SU-DHL-6 (cell line): ENCODE measurements around the gene NDUFB10.

Source experiments
- EZH2phosphoT487 ChIP-seq: fragments of 200-600 bp; sonication (generic), shearing (Covaris generic); conservative IDR thresholded peaks from 2 replicates; pipeline ENCODE4 v1.6.1; 2018; ENCODE audit warnings: mild to moderate bottlenecking, antibody characterized with exemption, low read length, moderate library complexity, mixed read lengths
- TF ChIP-seq, protein P1 (sequence below): fragments of 200-600 bp; sonication (generic); IDR thresholded peaks from one replicate; pipeline ENCODE4 v1.5.1; 2017; ENCODE audit warnings: antibody characterized with exemption, mild to moderate bottlenecking, low read length, moderate library complexity; ENCODE audit not compliant: insufficient read depth, poor library complexity, severe bottlenecking

GRCh38 chr16:1930338-1930720 lies 29.0 kb upstream of the NDUFB10 start:
- TF ChIP-seq, protein P1, sequence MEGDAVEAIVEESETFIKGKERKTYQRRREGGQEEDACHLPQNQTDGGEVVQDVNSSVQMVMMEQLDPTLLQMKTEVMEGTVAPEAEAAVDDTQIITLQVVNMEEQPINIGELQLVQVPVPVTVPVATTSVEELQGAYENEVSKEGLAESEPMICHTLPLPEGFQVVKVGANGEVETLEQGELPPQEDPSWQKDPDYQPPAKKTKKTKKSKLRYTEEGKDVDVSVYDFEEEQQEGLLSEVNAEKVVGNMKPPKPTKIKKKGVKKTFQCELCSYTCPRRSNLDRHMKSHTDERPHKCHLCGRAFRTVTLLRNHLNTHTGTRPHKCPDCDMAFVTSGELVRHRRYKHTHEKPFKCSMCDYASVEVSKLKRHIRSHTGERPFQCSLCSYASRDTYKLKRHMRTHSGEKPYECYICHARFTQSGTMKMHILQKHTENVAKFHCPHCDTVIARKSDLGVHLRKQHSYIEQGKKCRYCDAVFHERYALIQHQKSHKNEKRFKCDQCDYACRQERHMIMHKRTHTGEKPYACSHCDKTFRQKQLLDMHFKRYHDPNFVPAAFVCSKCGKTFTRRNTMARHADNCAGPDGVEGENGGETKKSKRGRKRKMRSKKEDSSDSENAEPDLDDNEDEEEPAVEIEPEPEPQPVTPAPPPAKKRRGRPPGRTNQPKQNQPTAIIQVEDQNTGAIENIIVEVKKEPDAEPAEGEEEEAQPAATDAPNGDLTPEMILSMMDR, result no peak
- no peak for TF ChIP-seq EZH2phosphoT487
